Activated T-cell treated with anti-CD3 and anti-CD28 coated beads, Interleukin-2, amount 50 U/mL, for 24 hours (primary cell): ENCODE results near the gene CXCL3.

Source experiments
- DNase-seq: peaks from one replicate; pipeline ENCODE4 v3.0.0-alpha.2; 2020
- H3K27ac Mint-ChIP-seq: 2 replicates; pipeline ENCODE4 v1.8.0; 2020; ENCODE audit warnings: mild to moderate bottlenecking, mixed read lengths
- H3K27me3 Mint-ChIP-seq: 2 replicates; pipeline ENCODE4 v1.8.0; 2020; ENCODE audit warnings: mixed read lengths
- H3K36me3 Mint-ChIP-seq: 2 replicates; pipeline ENCODE4 v1.8.0; 2020; ENCODE audit warnings: low read depth, mixed read lengths
- H3K4me1 Mint-ChIP-seq: 2 replicates; pipeline ENCODE4 v1.8.0; 2020; ENCODE audit warnings: low read depth, mixed read lengths
- H3K4me3 Mint-ChIP-seq: 2 replicates; pipeline ENCODE4 v1.8.0; 2020; ENCODE audit warnings: mild to moderate bottlenecking, moderate library complexity, mixed read lengths
- H3K9me3 Mint-ChIP-seq: 2 replicates; pipeline ENCODE4 v1.8.0; 2020; ENCODE audit warnings: mixed read lengths

Gene CXCL3

GRCh38 chr4:74061430-74061829, 22.9 kb upstream of the CXCL3 start:
- Mint-ChIP-seq H3K9me3 (no peaks in the 10 kb centered on the region), H3K36me3 (no peaks in the 10 kb centered on the region), H3K4me3 (no peak overlapping the region), H3K27ac (no peak overlapping the region), H3K4me1 (no peaks in the 10 kb centered on the region), H3K27me3 (peaks cover 2% of the 10 kb centered on the region)
- DNase-seq, result no peak

GRCh38 chr4:74059161-74059829, 20.8 kb upstream of the CXCL3 start:
- Mint-ChIP-seq H3K27me3 (peaks cover 2% of the 10 kb centered on the region), H3K4me3 (no peak overlapping the region), H3K9me3 (no peaks in the 10 kb centered on the region), H3K4me1 (no peaks in the 10 kb centered on the region), H3K36me3 (no peaks in the 10 kb centered on the region), H3K27ac (no peak overlapping the region)
- no peak for DNase-seq

- Mint-ChIP-seq H3K4me3 (no peak overlapping the region), H3K27ac (no peak overlapping the region), H3K9me3 (no peaks in the 10 kb centered on the region)
These were observed 19.7 kb upstream of the CXCL3 start for GRCh38 chr4:74058048-74058651.

GRCh38 chr4:74057588-74057987, 19.1 kb upstream of the CXCL3 start:
- no peaks in the 10 kb centered on the region for H3K36me3 Mint-ChIP-seq
- H3K27me3 Mint-ChIP-seq, result peaks cover 2% of the 10 kb centered on the region
- no peak overlapping the region for H3K4me3 Mint-ChIP-seq
- H3K9me3 Mint-ChIP-seq, result peaks cover under 1% of the 10 kb centered on the region
- H3K4me1 Mint-ChIP-seq, result no peaks in the 10 kb centered on the region
- no peak for DNase-seq
- no peak overlapping the region for H3K27ac Mint-ChIP-seq

More at GRCh38 chr4:74058048-74058651, 19.7 kb upstream of the CXCL3 start:
- no peak for DNase-seq
- H3K27me3 Mint-ChIP-seq, result peaks cover 2% of the 10 kb centered on the region
- no peaks in the 10 kb centered on the region for H3K4me1 Mint-ChIP-seq
- no peaks in the 10 kb centered on the region for H3K36me3 Mint-ChIP-seq

GRCh38 chr4:74056858-74057562, 18.5 kb upstream of the CXCL3 start:
- no peak overlapping the region for H3K27ac Mint-ChIP-seq

GRCh38 chr4:74056114-74056857, 17.8 kb upstream of the CXCL3 start:
- H3K4me3 Mint-ChIP-seq, result no peak overlapping the region

More at GRCh38 chr4:74056858-74057562, 18.5 kb upstream of the CXCL3 start:
- Mint-ChIP-seq H3K4me3 (no peak overlapping the region), H3K27me3 (peaks cover 2% of the 10 kb centered on the region), H3K36me3 (no peaks in the 10 kb centered on the region), H3K9me3 (peaks cover 4% of the 10 kb centered on the region), H3K4me1 (no peaks in the 10 kb centered on the region)
- DNase-seq, result no peak

GRCh38 chr4:74055498-74055897, 17.0 kb upstream of the CXCL3 start:
- Mint-ChIP-seq H3K9me3 (peaks cover 9% of the 10 kb centered on the region), H3K27ac (no peak overlapping the region), H3K4me3 (no peak overlapping the region), H3K36me3 (no peaks in the 10 kb centered on the region), H3K27me3 (no peaks in the 10 kb centered on the region), H3K4me1 (no peaks in the 10 kb centered on the region)
- DNase-seq, result no peak

More at GRCh38 chr4:74056114-74056857, 17.8 kb upstream of the CXCL3 start:
- Mint-ChIP-seq H3K4me1 (no peaks in the 10 kb centered on the region), H3K27ac (no peak overlapping the region), H3K36me3 (no peaks in the 10 kb centered on the region), H3K27me3 (peaks cover under 1% of the 10 kb centered on the region), H3K9me3 (peaks cover 7% of the 10 kb centered on the region)
- no peak for DNase-seq

GRCh38 chr4:74055096-74055495, 16.6 kb upstream of the CXCL3 start:
- DNase-seq, result no peak
- no peak overlapping the region for H3K27ac Mint-ChIP-seq
- H3K9me3 Mint-ChIP-seq, result peaks cover 9% of the 10 kb centered on the region

GRCh38 chr4:74054483-74055047, 16.1 kb upstream of the CXCL3 start:
- no peaks in the 10 kb centered on the region for H3K27me3 Mint-ChIP-seq
- no peak for DNase-seq

More at GRCh38 chr4:74055096-74055495, 16.6 kb upstream of the CXCL3 start:
- no peaks in the 10 kb centered on the region for H3K27me3 Mint-ChIP-seq
- H3K4me3 Mint-ChIP-seq, result no peak overlapping the region
- H3K4me1 Mint-ChIP-seq, result no peaks in the 10 kb centered on the region
- no peaks in the 10 kb centered on the region for H3K36me3 Mint-ChIP-seq

GRCh38 chr4:74047152-74047551, 8.7 kb upstream of the CXCL3 start:
- DNase-seq, result no peak
- H3K27me3 Mint-ChIP-seq, result peaks cover 11% of the 10 kb centered on the region
- no peak overlapping the region for H3K4me3 Mint-ChIP-seq
- peaks cover 7% of the 10 kb centered on the region for H3K9me3 Mint-ChIP-seq
- no peaks in the 10 kb centered on the region for H3K36me3 Mint-ChIP-seq
- no peaks in the 10 kb centered on the region for H3K4me1 Mint-ChIP-seq
- H3K27ac Mint-ChIP-seq, result no peak overlapping the region

More at GRCh38 chr4:74054483-74055047, 16.1 kb upstream of the CXCL3 start:
- Mint-ChIP-seq H3K27ac (no peak overlapping the region), H3K4me3 (no peak overlapping the region), H3K9me3 (peaks cover 10% of the 10 kb centered on the region), H3K36me3 (no peaks in the 10 kb centered on the region), H3K4me1 (no peaks in the 10 kb centered on the region)

GRCh38 chr4:74045772-74046171, 7.3 kb upstream of the CXCL3 start:
- peaks cover 2% of the 10 kb centered on the region for H3K9me3 Mint-ChIP-seq
- H3K36me3 Mint-ChIP-seq, result no peaks in the 10 kb centered on the region
- H3K4me3 Mint-ChIP-seq, result no peak overlapping the region
- no peaks in the 10 kb centered on the region for H3K4me1 Mint-ChIP-seq
- peaks cover 18% of the 10 kb centered on the region for H3K27me3 Mint-ChIP-seq
- DNase-seq, result no peak
- no peak overlapping the region for H3K27ac Mint-ChIP-seq

GRCh38 chr4:74045247-74045646, 6.8 kb upstream of the CXCL3 start:
- Mint-ChIP-seq H3K27me3 (peaks cover 22% of the 10 kb centered on the region), H3K4me1 (no peaks in the 10 kb centered on the region), H3K4me3 (no peak overlapping the region), H3K27ac (no peak overlapping the region), H3K36me3 (no peaks in the 10 kb centered on the region), H3K9me3 (peaks cover 2% of the 10 kb centered on the region)
- DNase-seq, result no peak

GRCh38 chr4:74044677-74045076, 6.2 kb upstream of the CXCL3 start:
- no peak for DNase-seq
- H3K4me3 Mint-ChIP-seq, result no peak overlapping the region
- H3K4me1 Mint-ChIP-seq, result no peaks in the 10 kb centered on the region
- H3K9me3 Mint-ChIP-seq, result peaks cover 2% of the 10 kb centered on the region
- H3K27me3 Mint-ChIP-seq, result peaks cover 26% of the 10 kb centered on the region
- H3K27ac Mint-ChIP-seq, result no peak overlapping the region
- H3K36me3 Mint-ChIP-seq, result no peaks in the 10 kb centered on the region

GRCh38 chr4:74042681-74043080, 4.2 kb upstream of the CXCL3 start:
- Mint-ChIP-seq H3K27ac (no peak overlapping the region), H3K27me3 (peaks cover 42% of the 10 kb centered on the region), H3K4me1 (peaks cover 9% of the 10 kb centered on the region), H3K4me3 (no peak overlapping the region), H3K9me3 (no peaks in the 10 kb centered on the region), H3K36me3 (no peaks in the 10 kb centered on the region)
- no peak for DNase-seq
